HG03439 (cell line): ENCODE measurements around the gene USP7.
"Not testable (repeated sequence)": the region's sequence is repeated elsewhere in the genome, so short reads cannot be mapped to it uniquely, and the experiment has no call there.

Experiments used
- ATAC-seq: cut with Tn5 transposase; IDR thresholded peaks from one replicate; pipeline ENCODE4 v1.9.1; 2021; ENCODE audit warnings: mild to moderate bottlenecking, moderate library complexity; ENCODE audit not compliant: unreplicated experiment

The USP7 gene

DNA sequence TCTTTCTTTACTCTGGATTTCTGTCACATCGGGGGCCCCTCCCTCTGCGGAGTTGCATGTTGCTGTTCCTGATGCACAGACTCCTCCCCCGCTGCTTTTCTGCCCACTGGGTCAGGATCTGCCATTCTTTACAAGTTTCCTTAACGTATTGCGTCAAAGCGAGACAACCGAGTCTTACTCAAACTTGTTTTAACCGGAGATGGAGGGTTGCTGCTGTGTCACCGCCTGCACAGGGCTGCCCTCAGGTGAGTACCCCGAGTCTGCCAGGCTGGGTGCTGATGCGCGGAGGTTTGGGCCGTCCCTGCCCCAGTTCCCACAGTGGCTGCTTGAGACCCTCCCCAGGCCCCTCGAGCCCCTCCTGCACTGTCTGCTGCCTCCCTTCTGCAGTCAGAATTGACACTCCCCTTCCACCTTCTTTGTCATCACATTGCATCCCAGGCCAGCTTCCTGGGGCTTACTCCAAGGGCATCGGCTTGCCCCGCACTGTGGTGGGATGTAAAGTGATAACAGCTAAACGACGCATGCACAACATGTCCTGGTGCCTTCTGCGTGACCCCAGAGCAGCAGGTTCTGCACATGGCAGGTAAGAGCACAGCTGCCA, 114.2 kb downstream of the USP7 start:
- ATAC-seq: no peak

DNA sequence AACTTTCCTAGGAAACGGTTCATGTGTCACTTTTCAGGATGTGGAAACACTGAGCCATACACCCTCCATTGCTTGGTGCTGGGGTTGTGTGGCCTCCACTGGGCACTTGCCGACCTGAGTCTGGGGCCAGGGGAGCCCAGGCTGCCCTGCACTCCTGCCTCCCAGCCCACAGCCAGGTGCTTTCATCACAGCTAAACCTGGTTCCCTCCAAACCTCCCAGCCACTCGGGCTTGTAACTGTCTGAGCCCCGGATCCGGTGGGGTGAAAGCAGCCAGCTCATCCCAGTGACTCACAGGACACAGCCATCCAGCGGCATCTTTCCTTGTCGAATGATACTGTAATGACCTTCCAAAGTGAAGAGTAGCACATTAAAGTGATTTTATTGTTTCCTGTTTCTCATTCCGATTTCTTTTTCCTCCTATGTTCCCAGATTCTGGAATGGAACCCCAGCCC, 114.7 kb downstream of the USP7 start:
- no peak for ATAC-seq

DNA sequence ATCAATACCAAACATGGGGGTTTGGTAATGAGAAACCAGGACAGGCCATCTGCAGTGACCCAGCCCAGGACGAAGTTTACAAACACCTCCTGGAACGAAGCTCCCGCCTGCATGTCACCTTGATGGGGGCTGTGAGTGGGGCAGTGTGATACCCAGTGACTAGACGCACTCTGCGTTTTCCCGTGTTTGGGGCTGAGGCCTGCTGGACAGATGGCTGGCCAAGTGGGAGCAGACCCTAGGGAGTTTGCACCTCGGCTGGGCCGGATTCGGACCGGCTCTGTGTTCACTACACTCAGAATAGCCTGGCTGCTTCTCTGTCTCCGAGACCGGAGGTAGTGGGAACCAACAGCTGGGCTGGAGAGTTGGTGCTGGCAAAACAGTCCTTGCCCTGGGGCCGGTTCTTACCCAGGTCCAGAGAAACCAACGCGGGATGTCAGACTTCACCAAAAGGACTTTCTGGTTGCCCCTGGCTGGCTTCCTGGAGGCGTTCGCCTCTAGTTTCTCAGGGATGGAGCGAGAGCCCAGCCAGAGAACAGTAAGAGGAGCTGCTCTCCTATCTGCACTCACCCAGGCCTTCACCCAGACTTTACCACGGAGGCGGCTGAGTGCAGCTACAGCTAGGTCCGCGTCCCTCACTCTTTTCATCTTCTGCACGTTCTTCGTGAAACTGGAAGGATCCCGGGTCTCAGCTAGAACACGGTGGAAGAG, 115.3 kb downstream of the USP7 start:
- ATAC-seq: no peak

GRCh38 chr16:8847623-8848022, 116.1 kb downstream of the USP7 start:
- no peak for ATAC-seq

DNA sequence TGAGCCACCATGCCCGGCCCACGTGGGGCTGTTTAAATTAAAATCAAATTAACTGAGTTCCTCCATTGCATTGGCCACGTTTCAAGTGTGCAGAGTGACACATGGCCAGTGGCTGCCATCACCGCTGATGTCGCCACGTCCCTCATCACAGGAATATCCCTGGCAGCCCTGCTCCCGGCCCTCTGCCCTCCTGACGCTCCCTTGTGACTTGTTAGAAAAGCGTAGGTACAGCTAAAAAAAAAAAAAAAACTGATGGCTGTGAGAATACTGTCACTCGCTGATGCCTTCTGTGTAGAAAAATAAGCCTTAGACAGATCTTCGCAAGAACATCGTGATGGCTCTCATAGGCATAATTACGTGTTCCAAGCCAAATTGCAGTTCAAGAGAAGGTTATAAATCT, 116.6 kb downstream of the USP7 start:
- no peak for ATAC-seq

DNA sequence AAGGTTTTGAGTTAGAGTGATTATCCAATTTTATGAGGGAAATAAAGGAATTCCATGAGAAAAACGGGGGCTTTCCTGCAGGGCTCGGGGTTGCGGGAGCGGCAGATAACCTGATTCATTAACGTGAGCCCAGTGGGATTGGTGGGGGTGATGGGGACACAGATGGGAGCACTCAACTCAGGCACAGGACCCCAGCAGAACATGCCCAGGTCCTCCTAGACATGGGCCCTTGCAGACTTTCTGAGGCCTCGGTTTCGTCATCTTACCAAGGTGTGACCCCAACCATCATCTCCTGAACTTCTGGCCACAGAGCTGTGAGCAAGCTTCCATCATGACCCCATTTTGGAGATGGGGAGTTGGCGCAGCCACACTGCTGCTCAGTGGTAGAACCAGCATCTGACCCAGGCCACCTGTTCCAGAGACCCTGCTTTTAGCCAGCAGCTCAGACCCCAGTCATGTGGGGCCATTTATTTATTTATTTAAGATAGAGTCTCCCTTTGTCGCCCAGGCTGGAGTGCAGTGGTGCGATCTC, 117.2 kb downstream of the USP7 start:
- ATAC-seq: no peak

GRCh38 chr16:8845699-8846298, 117.9 kb downstream of the USP7 start:
- no peak for ATAC-seq

- ATAC-seq: not testable (repeated sequence)
Measured at GRCh38 chr16:8843296-8843695, 120.4 kb downstream of the USP7 start.
